B cell (primary cell): ENCODE measurements around the gene CADM2. TPM values are rescaled to one million over a fixed set of nuclear protein-coding genes. Genes with fewer than 3 reads are reported as not detected.

Experiments
- ATAC-seq: fragments of 200-7000 bp; cut with Tn5 transposase; one replicate; pipeline ENCODE4 v1.10.0; 2021; ENCODE audit warnings: low read depth, mild to moderate bottlenecking, moderate number of reproducible peaks, moderate library complexity
- CTCF ChIA-PET: fragments of 350-600 bp; sonication (Branson Sonifier 250); formaldehyde crosslinking; loops from one replicate; lab custom pipeline; 2021; ENCODE audit warnings: antibody characterized with exemption, inconsistent platforms; lab: Charles Lee
- POLR2A ChIA-PET: fragments of 350-600 bp; sonication (Branson Sonifier 250); formaldehyde crosslinking; loops from one replicate; lab custom pipeline; 2021; ENCODE audit warnings: antibody characterized with exemption; lab: Charles Lee
- DNase-seq: peaks from one replicate; pipeline ENCODE4 v3.0.0; 2013
- H2AFZ ChIP-seq: 2 replicates; pipeline ENCODE4 v1.6.1; 2012; ENCODE audit warnings: mild to moderate bottlenecking, low read depth, low read length; ENCODE audit not compliant: insufficient read depth, poor library complexity, severe bottlenecking
- H3K27ac ChIP-seq, 2 donors: 1 replicate in 1 of 2; 2 replicates in 1 of 2; pipeline ENCODE4 v1.5.1; 2012 to 2013; ENCODE audit warnings: low read length in 2 of 2, mild to moderate bottlenecking in 2 of 2, moderate library complexity in 1 of 2
- H3K27me3 ChIP-seq, 4 experiments: fragments of 200-600 bp in 1 of 4; sonication (generic) in 1 of 4; replicated peaks in 1 of 4; 1 replicate in 2 of 4; 2 replicates in 2 of 4; pipeline versions ENCODE4 v1.6.1 to v1.7.0; 2013 to 2016; ENCODE audit warnings: low read length in 3 of 4, mild to moderate bottlenecking in 2 of 4, mixed read lengths in 1 of 4, moderate library complexity in 1 of 4; ENCODE audit not compliant: insufficient read depth in 4 of 4, control insufficient read depth in 3 of 4; ENCODE audit errors: control extremely low read depth in 1 of 4
- H3K36me3 ChIP-seq, 2 experiments: replicated peaks in 1 of 2; 1 replicate in 1 of 2; 2 replicates in 1 of 2; pipeline versions ENCODE4 v1.6.1 to v1.7.1; 2013; ENCODE audit warnings: low read length in 1 of 2; ENCODE audit not compliant: insufficient read depth in 2 of 2, control insufficient read depth in 1 of 2; ENCODE audit errors: control extremely low read depth in 1 of 2, extremely low read depth in 1 of 2
- H3K4me1 ChIP-seq, 2 donors: fragments of 200-600 bp in 1 of 2; sonication (generic) in 1 of 2; 1 replicate in 1 of 2; 2 replicates in 1 of 2; pipeline versions ENCODE4 v1.5.1 to v1.6.1; 2013 to 2017; ENCODE audit warnings: low read length in 2 of 2; ENCODE audit not compliant: control insufficient read depth in 2 of 2, insufficient read depth in 2 of 2
- H3K4me2 ChIP-seq: replicated peaks from 2 replicates; pipeline ENCODE3; 2012; ENCODE audit warnings: mild to moderate bottlenecking, low read depth, low read length; ENCODE audit not compliant: poor library complexity, severe bottlenecking
- H3K4me3 ChIP-seq, 5 experiments: fragments of 200-600 bp in 1 of 5; sonication (generic) in 1 of 5; 1 replicate in 3 of 5; 2 replicates in 2 of 5; pipeline versions ENCODE4 v1.5.1 to v1.7.0; 2011 to 2016; ENCODE audit warnings: low read length in 4 of 5, mild to moderate bottlenecking in 4 of 5, low read depth in 2 of 5, control low read depth in 1 of 5, moderate library complexity in 1 of 5; ENCODE audit not compliant: insufficient read depth in 1 of 5; ENCODE audit errors: control extremely low read depth in 1 of 5, extremely low read depth in 1 of 5
- H3K79me2 ChIP-seq: fragments of 200-600 bp; sonication (generic); one replicate; pipeline ENCODE4 v1.6.0; 2016; ENCODE audit warnings: low read length; ENCODE audit not compliant: control insufficient read depth, insufficient read depth
- H3K9ac ChIP-seq: fragments of 200-600 bp; sonication (generic); 2 replicates; pipeline ENCODE4 v1.6.1; 2017; ENCODE audit warnings: mild to moderate bottlenecking, low read length, moderate library complexity
- H3K9me3 ChIP-seq, 3 donors: one replicate each; pipeline versions ENCODE4 v1.6.1 to v1.7.1; 2013; ENCODE audit warnings: low read length in 2 of 3; ENCODE audit not compliant: control insufficient read depth in 2 of 3, insufficient read depth in 1 of 3; ENCODE audit errors: control extremely low read depth in 1 of 3
- H4K20me1 ChIP-seq: 2 replicates; pipeline ENCODE4 v1.6.0; 2012; ENCODE audit warnings: mild to moderate bottlenecking, low read length; ENCODE audit not compliant: insufficient read depth, control insufficient read depth, poor library complexity, severe bottlenecking
- H3K27ac Mint-ChIP-seq: one replicate; pipeline ENCODE4 v1.8.0; 2021; ENCODE audit warnings: mixed read lengths
- H3K27me3 Mint-ChIP-seq: one replicate; pipeline ENCODE4 v1.8.0; 2021; ENCODE audit warnings: mixed read lengths
- H3K4me1 Mint-ChIP-seq: one replicate; pipeline ENCODE4 v1.8.0; 2021; ENCODE audit warnings: mixed read lengths
- H3K4me3 Mint-ChIP-seq: one replicate; pipeline ENCODE4 v1.8.0; 2021; ENCODE audit warnings: mixed read lengths
- H3K9me3 Mint-ChIP-seq: one replicate; pipeline ENCODE4 v1.8.0; 2022; ENCODE audit warnings: mixed read lengths; ENCODE audit not compliant: insufficient read depth
- EZH2 ChIP-seq: IDR thresholded peaks from 2 replicates; pipeline ENCODE4 v1.6.1; 2012; ENCODE audit warnings: borderline replicate concordance, low read depth, mild to moderate bottlenecking, moderate library complexity, low read length; ENCODE audit not compliant: insufficient read depth, poor library complexity, severe bottlenecking
- WGBS: methylation state at CpG from one replicate; pipeline ENCODE4 v1.1.5; 2013; ENCODE audit warnings: missing lambda C conversion rate; ENCODE audit not compliant: insufficient coverage; 5-methylcytosine and 5-hydroxymethylcytosine counted together
- intact Hi-C: fragments of 100-400 bp; cut with micrococcal nuclease; formaldehyde crosslinking; loops from one replicate; pipeline ENCODE4 v1.10.0; 2022
- polyA plus RNA-seq: library from polyadenylated mRNA; depleted of rRNA; stranded (reverse); fragments of >200 nt; gene quantifications from 2 replicates; pipeline ENCODE4 v1.2.3, GENCODE V29; 2012
- total RNA-seq, 2 donors: library from RNA; stranded (reverse); fragments of 120-200 nt in 1 of 2; gene quantifications; 1 replicate in 1 of 2; 2 replicates in 1 of 2; pipeline versions ENCODE4 v1.2.3 to v1.2.4, GENCODE V29; 2013 to 2022
- TF ChIP-seq, protein P1 (sequence below): fragments of 200-600 bp; IDR thresholded peaks from one replicate; pipeline ENCODE4 v1.8.0; 2022; ENCODE audit warnings: antibody characterized with exemption, mild to moderate bottlenecking

Gene CADM2
- total and polyA plus RNA-seq, 2 donors (not counting 1 experiment from before 2014, with no cell fraction given), result 0.10 to 0.37 TPM

- peaks cover 0 to 20% (median 5%) of the 10 kb centered on the region in 3 donors for H3K9me3 ChIP-seq
- Mint-ChIP-seq H3K9me3 (no peaks in the 10 kb centered on the region), H3K27ac (no peak overlapping the region), H3K4me3 (peak overlapping the region; percentile 71), H3K4me1 (peaks cover 21% of the 10 kb centered on the region), H3K27me3 (peaks cover 42% of the 10 kb centered on the region)
- POLR2A ChIA-PET, result no interaction called here
- TF ChIP-seq EZH2, result no peak
- TF ChIP-seq, protein P1, sequence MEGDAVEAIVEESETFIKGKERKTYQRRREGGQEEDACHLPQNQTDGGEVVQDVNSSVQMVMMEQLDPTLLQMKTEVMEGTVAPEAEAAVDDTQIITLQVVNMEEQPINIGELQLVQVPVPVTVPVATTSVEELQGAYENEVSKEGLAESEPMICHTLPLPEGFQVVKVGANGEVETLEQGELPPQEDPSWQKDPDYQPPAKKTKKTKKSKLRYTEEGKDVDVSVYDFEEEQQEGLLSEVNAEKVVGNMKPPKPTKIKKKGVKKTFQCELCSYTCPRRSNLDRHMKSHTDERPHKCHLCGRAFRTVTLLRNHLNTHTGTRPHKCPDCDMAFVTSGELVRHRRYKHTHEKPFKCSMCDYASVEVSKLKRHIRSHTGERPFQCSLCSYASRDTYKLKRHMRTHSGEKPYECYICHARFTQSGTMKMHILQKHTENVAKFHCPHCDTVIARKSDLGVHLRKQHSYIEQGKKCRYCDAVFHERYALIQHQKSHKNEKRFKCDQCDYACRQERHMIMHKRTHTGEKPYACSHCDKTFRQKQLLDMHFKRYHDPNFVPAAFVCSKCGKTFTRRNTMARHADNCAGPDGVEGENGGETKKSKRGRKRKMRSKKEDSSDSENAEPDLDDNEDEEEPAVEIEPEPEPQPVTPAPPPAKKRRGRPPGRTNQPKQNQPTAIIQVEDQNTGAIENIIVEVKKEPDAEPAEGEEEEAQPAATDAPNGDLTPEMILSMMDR, result no peak
- H4K20me1 ChIP-seq, result no peaks in the 10 kb centered on the region
- H3K36me3 ChIP-seq, result no peaks in the 10 kb centered on the region
- peak overlapping the region; percentile 79 for H2AFZ ChIP-seq
- H3K27me3 ChIP-seq, result peaks cover 0 to 45% (median 31%) of the 10 kb centered on the region in 4 experiments
- no peak overlapping the region for H3K27ac ChIP-seq
- intact Hi-C loops, result no loop called here
- H3K9ac ChIP-seq, result peak overlapping the region; percentile 59
- no peak for ATAC-seq
- peak overlapping the region in 4 of 5 experiments; percentile 35 to 66 (median 52) for H3K4me3 ChIP-seq
- no peaks in the 10 kb centered on the region for H3K79me2 ChIP-seq
- CTCF ChIA-PET, result no interaction called here
- peak; percentile 4 for DNase-seq
- 8% methylated on average over 31 of the region's 40 CpGs for WGBS
- peaks cover 17 to 22% of the 10 kb centered on the region in 2 donors for H3K4me1 ChIP-seq
- peak overlapping the region; percentile 84 for H3K4me2 ChIP-seq
Observed at GRCh38 chr3:84959470-84960271, 882 bp downstream of the CADM2 start.

DNA sequence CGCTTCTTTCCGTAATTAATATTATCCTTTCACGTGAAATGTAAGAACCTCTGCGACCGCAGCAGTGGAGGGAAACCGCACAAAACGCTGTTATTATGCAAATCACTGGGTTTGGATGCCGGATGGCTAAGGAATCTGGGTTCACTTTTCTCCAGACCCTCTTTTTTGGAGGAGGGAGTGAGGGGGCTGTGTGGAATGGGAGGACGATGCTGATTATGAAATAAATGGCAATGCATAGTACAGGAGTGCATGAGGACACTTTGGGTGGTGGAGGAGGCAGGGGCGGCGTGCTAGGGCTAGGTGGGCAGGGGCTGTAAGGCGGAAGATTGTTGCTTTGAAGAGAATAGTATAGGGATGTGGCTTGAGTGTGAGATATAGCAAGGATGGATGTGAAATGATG, 1.8 kb downstream of the CADM2 start:
- Histone ChIP-seq H4K20me1 (no peaks in the 10 kb centered on the region), H3K36me3 (no peaks in the 10 kb centered on the region), H3K9me3 (peaks cover 0 to 20% (median 5%) of the 10 kb centered on the region in 3 donors), H2AFZ (no peak overlapping the region), H3K4me1 (peaks cover 17 to 22% of the 10 kb centered on the region in 2 donors), H3K4me3 (no peak overlapping the region), H3K9ac (no peak overlapping the region), H3K27me3 (peaks cover 0 to 45% (median 31%) of the 10 kb centered on the region in 4 experiments), H3K79me2 (no peaks in the 10 kb centered on the region), H3K4me2 (no peak overlapping the region), H3K27ac (no peak overlapping the region)
- no peaks in the 10 kb centered on the region for H3K9me3 Mint-ChIP-seq
- WGBS, result 16% methylated on average over 10 of the region's 12 CpGs
- no peak overlapping the region for H3K27ac Mint-ChIP-seq
- intact Hi-C loops, result no loop called here
- no peak for ATAC-seq
- H3K4me3 Mint-ChIP-seq, result peak overlapping the region; percentile 9
- TF ChIP-seq, protein P1, result no peak
- no peak for TF ChIP-seq EZH2
- peaks cover 21% of the 10 kb centered on the region for H3K4me1 Mint-ChIP-seq
- ChIA-PET POLR2A (no interaction called here), CTCF (no interaction called here)
- DNase-seq, result no peak
- peaks cover 42% of the 10 kb centered on the region for H3K27me3 Mint-ChIP-seq
